Measurements from ENCODE around the gene DLG1. TPM values are rescaled to one million over a fixed set of nuclear protein-coding genes. Genes with fewer than 3 reads are reported as not detected.

The DLG1 gene
- total and polyA plus RNA-seq, 7 donors, result 16.1 to 57.6 (median 51.3) TPM

DNA sequence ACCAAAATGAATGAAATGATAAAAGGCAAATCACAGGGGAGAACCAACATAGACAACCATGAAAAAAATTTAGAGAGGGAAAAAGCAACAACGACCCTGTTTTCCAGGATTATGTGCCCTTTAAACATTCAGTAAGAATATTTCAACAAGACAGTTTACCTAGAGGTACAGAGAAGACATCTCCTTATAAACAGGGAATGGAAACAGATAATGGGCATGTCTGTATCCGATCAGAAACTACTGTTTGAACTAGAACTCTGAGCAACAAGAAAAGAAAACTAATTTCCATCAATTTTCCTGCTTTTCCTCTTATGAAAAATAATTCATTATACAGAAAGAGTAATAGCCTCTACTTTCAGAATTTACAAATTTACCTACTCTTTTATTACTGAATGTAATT, 39.3 kb downstream of the DLG1 start:
- Histone ChIP-seq H3K4me3 (no peak overlapping the region), H3K4me1 (peaks cover 63% of the 10 kb centered on the region), H3K9me3 (no peaks in the 10 kb centered on the region), H3K36me3 (ENCODE audit: insufficient read depth in 1 of 2, low read depth in 1 of 2) (no peaks in the 10 kb centered on the region), H3K27ac (no peak overlapping the region), H3K27me3 (ENCODE audit: insufficient read depth in 3 of 3, low read length in 2 of 3) (no peaks in the 10 kb centered on the region)
- no peak for DNase-seq
- TF ChIP-seq, protein P1, sequence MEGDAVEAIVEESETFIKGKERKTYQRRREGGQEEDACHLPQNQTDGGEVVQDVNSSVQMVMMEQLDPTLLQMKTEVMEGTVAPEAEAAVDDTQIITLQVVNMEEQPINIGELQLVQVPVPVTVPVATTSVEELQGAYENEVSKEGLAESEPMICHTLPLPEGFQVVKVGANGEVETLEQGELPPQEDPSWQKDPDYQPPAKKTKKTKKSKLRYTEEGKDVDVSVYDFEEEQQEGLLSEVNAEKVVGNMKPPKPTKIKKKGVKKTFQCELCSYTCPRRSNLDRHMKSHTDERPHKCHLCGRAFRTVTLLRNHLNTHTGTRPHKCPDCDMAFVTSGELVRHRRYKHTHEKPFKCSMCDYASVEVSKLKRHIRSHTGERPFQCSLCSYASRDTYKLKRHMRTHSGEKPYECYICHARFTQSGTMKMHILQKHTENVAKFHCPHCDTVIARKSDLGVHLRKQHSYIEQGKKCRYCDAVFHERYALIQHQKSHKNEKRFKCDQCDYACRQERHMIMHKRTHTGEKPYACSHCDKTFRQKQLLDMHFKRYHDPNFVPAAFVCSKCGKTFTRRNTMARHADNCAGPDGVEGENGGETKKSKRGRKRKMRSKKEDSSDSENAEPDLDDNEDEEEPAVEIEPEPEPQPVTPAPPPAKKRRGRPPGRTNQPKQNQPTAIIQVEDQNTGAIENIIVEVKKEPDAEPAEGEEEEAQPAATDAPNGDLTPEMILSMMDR (IDR thresholded peaks at IDR 0.05), result no peak
- ATAC-seq, result no peak
- intact Hi-C loops (cut with DNase I), result loop anchor here (5.0 to 10.0 kb wide), 3 partner anchors 118 to 196 kb away; no protein-coding TSS in a partner anchor
- 59 to 71% (median 61%) methylated on average over 2 of the region's 2 CpGs for WGBS, 3 donors

DNA sequence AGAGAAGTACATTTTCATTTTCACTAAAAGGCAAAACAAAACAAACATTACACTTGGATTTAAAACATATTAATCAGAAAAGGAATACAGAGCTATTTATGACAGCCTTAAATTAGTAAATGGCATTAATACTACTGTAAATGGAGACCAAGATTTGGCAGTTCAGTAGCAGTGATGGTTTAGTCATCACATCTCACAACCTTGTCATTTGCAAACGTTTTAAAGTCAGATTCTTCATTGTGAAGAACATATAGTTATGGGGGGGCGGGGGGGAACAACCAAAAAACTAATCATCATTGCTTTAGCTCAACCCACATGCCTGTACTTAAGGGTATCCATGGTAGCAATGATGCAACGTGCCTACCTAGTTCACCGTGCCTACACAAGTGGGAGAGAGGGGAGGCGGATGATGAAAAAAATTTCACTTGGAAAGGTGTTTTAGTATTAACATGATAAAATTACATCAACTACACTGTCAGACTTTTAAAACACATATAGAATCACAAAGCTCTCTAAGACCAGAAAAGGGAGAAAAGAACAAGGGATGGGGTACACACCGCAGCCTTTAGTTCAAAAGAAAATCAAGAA, 40.1 kb downstream of the DLG1 start:
- 51 to 63% (median 59%) methylated on average over 6 of the region's 6 CpGs for WGBS, 3 donors
- no peak for DNase-seq
- H3K9me3 ChIP-seq, result no peaks in the 10 kb centered on the region
- H3K4me1 ChIP-seq, result peaks cover 70% of the 10 kb centered on the region
- no peak overlapping the region for H3K27ac ChIP-seq
- H3K4me3 ChIP-seq, result no peak overlapping the region
- no peaks in the 10 kb centered on the region for H3K36me3 ChIP-seq (ENCODE audit: insufficient read depth in 1 of 2, low read depth in 1 of 2)
- no peak for ATAC-seq
- no peaks in the 10 kb centered on the region for H3K27me3 ChIP-seq (ENCODE audit: insufficient read depth in 3 of 3, low read length in 2 of 3)
- TF ChIP-seq, protein P1 (IDR thresholded peaks at IDR 0.05), result no peak
- intact Hi-C loops (cut with DNase I), result loop anchor here (5.0 to 10.0 kb wide), 3 partner anchors 119 to 197 kb away; no protein-coding TSS in a partner anchor

DNA sequence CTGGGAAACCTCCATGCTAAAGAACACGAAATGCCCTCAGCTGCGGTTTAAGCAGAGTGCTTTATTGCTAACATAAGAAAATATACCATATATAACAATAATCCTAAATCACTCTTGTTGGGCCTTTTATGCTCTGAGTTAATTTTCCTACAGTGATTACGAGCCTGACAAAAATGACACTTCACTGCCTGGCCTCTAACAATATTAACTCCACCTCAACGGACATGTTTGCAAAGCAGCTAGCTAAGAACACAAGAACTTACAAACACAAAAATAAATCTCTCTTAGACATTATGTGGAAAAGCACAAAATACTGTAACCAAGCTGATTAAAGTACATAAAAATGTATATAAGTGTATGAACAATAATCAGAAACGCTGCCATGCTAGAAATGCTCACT, 40.7 kb downstream of the DLG1 start:
- ATAC-seq, result no peak
- DNase-seq, result no peak
- 77 to 87% (median 77%) methylated on average over 5 of the region's 5 CpGs for WGBS, 3 donors

DNA sequence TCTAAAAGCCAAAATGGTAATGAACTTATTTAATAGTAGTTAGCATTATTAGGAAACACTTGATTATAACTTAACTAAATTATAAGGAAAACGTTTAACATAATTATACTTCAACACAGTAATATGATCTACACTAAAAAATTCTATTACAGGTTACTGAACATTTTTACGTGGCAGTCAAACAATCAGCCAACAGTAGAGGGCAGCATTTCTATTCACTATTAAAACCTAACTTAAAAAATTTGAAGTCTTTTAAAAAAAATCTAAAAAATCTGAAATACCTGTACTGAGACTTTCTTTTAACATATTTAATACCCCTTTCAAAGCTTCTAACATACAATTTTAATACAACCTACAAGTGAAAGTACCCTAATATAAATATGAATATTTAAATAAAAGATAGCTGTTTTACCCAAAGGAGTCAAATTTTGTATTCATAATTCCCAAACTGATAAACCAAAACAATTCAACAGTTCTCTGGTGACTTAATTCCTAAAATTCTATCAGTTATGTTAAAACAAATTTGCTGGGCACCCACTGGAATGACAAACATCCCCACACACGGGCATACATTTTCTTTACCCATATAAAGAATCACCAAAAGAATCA, 41.5 kb downstream of the DLG1 start:
- H3K36me3 ChIP-seq (ENCODE audit: insufficient read depth in 1 of 2, low read depth in 1 of 2), result no peaks in the 10 kb centered on the region
- intact Hi-C loops (cut with DNase I), result loop anchor here (2.0 to 10.0 kb wide), 4 partner anchors 120 to 254 kb away; no protein-coding TSS in a partner anchor
- H3K4me1 ChIP-seq, result peaks cover 65% of the 10 kb centered on the region
- TF ChIP-seq, protein P1 (IDR thresholded peaks at IDR 0.05), result peak; percentile 74
- peak in 1 of 4 donors; percentile 59 for ATAC-seq
- DNase-seq, result no peak
- H3K9me3 ChIP-seq, result no peaks in the 10 kb centered on the region
- H3K4me3 ChIP-seq, result no peak overlapping the region
- 16 to 27% (median 21%) methylated on average over 3 of the region's 3 CpGs for WGBS, 3 donors
- no peak overlapping the region for H3K27ac ChIP-seq
- H3K27me3 ChIP-seq (ENCODE audit: insufficient read depth in 3 of 3, low read length in 2 of 3), result no peaks in the 10 kb centered on the region

More for the DNA sequence above, 40.7 kb downstream of the DLG1 start:
- H3K9me3 ChIP-seq, result no peaks in the 10 kb centered on the region
- intact Hi-C loops (cut with DNase I), result loop anchor here (2.0 to 10.0 kb wide), 4 partner anchors 120 to 253 kb away; no protein-coding TSS in a partner anchor
- no peak overlapping the region for H3K4me3 ChIP-seq
- no peak overlapping the region for H3K27ac ChIP-seq
- H3K27me3 ChIP-seq (ENCODE audit: insufficient read depth in 3 of 3, low read length in 2 of 3), result no peaks in the 10 kb centered on the region
- no peaks in the 10 kb centered on the region for H3K36me3 ChIP-seq (ENCODE audit: insufficient read depth in 1 of 2, low read depth in 1 of 2)
- TF ChIP-seq, protein P1 (IDR thresholded peaks at IDR 0.05), result no peak
- peaks cover 70% of the 10 kb centered on the region for H3K4me1 ChIP-seq

All from psoas muscle (tissue), 8 donors.